ENCODE data around the gene TNRC6B.
"Not testable (repeated sequence)": the region's sequence is repeated elsewhere in the genome, so short reads cannot be mapped to it uniquely, and the experiment has no call there.

TNRC6B gene

DNA sequence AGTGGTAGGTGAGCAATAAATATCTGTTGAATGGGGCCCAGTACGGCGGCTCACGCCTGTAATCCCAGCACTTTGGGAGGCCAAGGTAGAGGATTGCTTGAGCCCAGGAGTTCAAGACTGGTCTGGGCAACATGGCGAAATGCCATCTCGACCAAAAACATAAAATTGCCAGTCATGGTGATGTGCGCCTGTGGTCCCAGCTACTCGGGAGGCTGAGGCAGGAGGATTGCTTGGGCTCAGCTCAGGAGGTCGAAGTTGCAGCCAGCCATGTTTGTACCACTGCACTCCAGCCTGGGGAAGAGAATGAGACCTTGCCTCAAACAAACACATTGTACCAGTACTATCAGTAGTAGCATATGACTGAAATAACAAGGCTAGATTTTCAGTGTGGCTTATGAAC lies 196.8 kb downstream of the TNRC6B start:
- DNase-seq, result no peak

DNA sequence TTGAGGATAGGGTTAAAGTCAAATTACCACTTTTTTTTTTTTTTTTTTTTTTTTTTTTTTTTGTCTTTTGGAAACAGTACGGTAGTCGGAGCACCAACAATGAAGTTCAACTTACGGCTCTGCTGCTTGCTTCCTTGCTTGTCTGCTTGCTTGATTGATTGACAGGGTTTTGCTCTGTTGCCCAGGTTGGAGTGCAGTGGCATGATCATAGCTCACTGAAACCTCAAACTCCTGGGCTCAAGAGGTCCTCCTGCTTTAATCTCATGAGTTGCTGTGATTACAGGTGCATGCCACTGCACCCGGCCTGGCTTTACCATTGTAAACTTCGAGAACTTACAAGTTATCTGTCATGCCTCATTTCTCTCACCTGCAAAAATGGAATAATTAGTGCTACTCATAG lies 198.4 kb downstream of the TNRC6B start:
- no peak for DNase-seq

DNA sequence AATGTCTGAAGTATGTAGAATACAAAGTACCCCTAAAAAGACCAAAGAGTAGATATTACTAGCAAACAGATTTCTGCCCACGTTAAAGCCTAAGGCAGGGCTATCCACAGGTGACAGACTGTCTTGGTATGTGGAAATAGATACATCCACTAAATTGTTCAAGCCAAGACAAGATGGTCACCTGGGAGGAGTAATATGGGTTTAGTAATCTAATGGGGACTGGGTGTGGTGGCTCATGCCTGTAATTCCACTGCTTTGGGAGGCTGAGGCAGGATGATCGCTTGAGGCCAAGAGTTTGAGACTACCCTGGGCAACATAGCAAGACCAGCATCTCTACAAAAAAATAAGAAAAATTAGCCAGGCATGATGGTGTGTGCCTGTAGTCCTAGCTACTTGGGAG lies 200.2 kb downstream of the TNRC6B start:
- no peak for DNase-seq

DNA sequence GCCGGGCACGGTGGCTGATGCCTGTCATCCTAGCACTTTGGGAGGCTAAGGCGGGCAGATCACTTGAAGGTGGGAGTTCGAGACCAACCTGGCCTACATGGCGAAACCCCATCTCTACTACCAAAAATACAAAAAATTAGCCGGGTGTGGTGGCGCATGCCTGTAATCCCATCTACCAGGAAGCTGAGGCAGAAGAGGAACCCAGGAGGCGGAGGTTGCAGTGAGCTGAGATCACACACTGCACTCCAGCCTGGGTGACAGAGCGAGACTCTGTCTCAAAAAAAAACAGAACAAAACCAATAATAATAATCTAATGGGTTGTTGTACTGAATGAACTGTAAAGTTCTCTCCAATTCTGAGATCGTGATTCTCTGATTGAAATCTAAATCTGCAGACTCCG lies 200.7 kb downstream of the TNRC6B start:
- DNase-seq, result not testable (repeated sequence)

DNA sequence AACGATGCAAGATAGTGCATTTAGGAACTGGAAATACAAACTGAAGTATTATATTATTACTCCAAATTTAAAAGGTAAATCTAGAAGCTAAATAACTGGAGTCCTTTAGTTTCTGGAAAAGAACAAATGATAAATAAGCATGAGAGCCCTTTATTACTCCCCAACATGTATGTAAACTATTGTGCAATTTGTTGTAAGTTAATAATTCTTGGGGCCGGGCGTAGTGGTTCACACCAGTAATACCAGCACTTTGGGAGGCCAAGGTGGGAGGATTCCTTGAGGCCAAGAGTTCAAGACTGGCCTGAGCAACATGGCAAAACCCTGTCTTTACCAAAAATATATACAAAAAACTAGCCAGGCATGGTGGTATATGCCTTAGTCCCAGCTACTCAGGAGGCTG lies 203.7 kb downstream of the TNRC6B start:
- DNase-seq, result no peak

DNA sequence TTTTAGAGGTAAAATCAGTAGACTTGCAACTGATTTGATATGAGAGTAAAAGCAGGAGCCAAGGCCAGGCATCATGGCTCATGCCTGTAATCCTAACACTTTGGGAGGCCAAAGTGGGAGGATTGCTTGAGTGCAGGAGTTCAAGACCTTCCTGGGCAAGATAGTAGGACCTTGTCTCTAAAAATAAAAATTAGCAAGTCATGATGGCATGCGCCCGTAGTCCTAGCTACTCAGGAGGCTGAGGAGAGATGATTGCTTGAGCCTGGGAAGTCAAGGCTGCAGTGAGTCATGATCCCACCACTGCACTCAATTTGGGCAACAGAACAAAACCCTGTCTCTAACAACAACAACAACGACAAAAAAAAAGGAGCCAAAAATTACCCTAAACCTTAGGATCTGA lies 206.2 kb downstream of the TNRC6B start:
- DNase-seq, result no peak

DNA sequence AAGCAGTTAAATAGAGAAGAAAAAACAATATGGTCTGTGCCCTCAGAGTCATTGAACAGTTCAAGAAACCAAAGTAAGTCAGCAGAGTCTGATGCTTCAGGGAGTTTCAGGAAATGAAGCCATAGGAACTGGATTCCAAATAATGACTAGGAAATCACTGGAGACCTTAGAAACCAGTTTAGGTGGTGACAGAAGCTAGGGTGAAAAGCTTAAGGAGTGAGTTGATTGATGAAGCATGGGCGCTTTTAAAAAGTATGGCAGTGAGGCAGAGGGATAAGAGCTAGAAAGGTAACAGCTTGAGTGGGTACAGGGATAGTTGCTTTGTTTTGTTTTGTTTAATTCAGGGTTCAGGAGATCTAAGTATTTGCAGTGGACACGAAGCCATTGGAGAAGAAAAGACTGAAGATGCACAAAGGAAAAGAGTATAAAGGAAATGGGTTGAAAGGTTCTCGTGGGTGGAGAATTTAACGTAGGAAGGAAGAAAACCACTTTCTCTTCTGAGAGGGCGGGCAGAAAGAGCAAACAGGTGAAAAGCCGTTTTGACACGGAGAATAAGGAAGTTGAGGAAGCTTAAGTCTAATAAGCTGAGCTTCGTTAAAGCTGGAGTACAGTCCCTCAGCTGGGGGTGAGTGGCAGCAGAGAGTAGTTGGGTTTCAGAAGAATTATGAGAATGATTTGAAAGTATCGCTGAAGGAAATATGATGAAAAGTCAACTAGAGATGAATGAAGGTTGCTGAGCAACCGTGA lies 207.5 kb downstream of the TNRC6B start:
- DNase-seq, result peak; percentile 28
